Left ventricle myocardium inferior (tissue), 1 donor: ENCODE measurements around the gene BMPER. TPM values are rescaled to one million over a fixed set of nuclear protein-coding genes. Genes with fewer than 3 reads are reported as not detected.

Experiments
- DNase-seq: peaks from one replicate; pipeline ENCODE4 v3.0.0-alpha.2; 2020
- H3K27ac ChIP-seq: fragments of 200-600 bp; replicated peaks from 2 replicates; pipeline ENCODE4 v1.8.0; 2021
- H3K27me3 ChIP-seq: fragments of 200-600 bp; 2 replicates; pipeline ENCODE4 v1.8.0; 2021; ENCODE audit warnings: low read depth
- H3K36me3 ChIP-seq: fragments of 200-600 bp; 2 replicates; pipeline ENCODE4 v1.8.0; 2021
- H3K4me1 ChIP-seq: fragments of 200-600 bp; 2 replicates; pipeline ENCODE4 v1.8.0; 2021
- H3K4me3 ChIP-seq: fragments of 200-600 bp; 2 replicates; pipeline ENCODE4 v1.8.0; 2021; ENCODE audit warnings: mild to moderate bottlenecking, moderate library complexity
- H3K9me3 ChIP-seq: fragments of 200-600 bp; replicated peaks from 2 replicates; pipeline ENCODE4 v1.8.0; 2021
- CTCF ChIP-seq: fragments of 200-600 bp; IDR thresholded peaks from 2 replicates; pipeline ENCODE4 v1.8.0; 2021; ENCODE audit warnings: antibody characterized with exemption, mild to moderate bottlenecking, borderline replicate concordance
- intact Hi-C: fragments of 100-400 bp; cut with micrococcal nuclease; formaldehyde crosslinking; loops from one replicate; pipeline ENCODE4 v1.11.0; 2022
- total RNA-seq: library from RNA; stranded (reverse); fragmentation: NEBNext Ultra II Directional; extraction: Animal tissue kit (Norgen Biotek cat#: 25700); gene quantifications from one replicate; pipeline ENCODE4 v1.2.1, GENCODE V29; 2021
- donor health status: DM: no; HTN: yes; CAD: no; lungs with severe emphysema.

The BMPER gene
- total RNA-seq, 1 donor from 2014 or later, result 2.9 TPM

GRCh38 chr7:34069676-34070075 lies 164.3 kb downstream of the BMPER start:
- no peak for TF ChIP-seq CTCF
- no peaks in the 10 kb centered on the region for H3K27me3 ChIP-seq

GRCh38 chr7:34070511-34071323 lies 165.4 kb downstream of the BMPER start:
- TF ChIP-seq CTCF, result no peak
- no peak for DNase-seq
- intact Hi-C loops, result no loop called here

More at GRCh38 chr7:34069676-34070075, 164.3 kb downstream of the BMPER start:
- Histone ChIP-seq H3K36me3 (no peaks in the 10 kb centered on the region), H3K27ac (no peak overlapping the region), H3K9me3 (no peaks in the 10 kb centered on the region), H3K4me1 (no peaks in the 10 kb centered on the region), H3K4me3 (no peak overlapping the region)
- DNase-seq, result no peak
- intact Hi-C loops, result no loop called here

GRCh38 chr7:34073676-34074075 lies 168.3 kb downstream of the BMPER start:
- Histone ChIP-seq H3K27me3 (no peaks in the 10 kb centered on the region), H3K9me3 (no peaks in the 10 kb centered on the region), H3K4me1 (no peaks in the 10 kb centered on the region), H3K36me3 (no peaks in the 10 kb centered on the region), H3K27ac (no peak overlapping the region), H3K4me3 (no peak overlapping the region)
- intact Hi-C loops, result no loop called here
- no peak for TF ChIP-seq CTCF
- DNase-seq, result no peak

More at GRCh38 chr7:34070511-34071323, 165.4 kb downstream of the BMPER start:
- Histone ChIP-seq H3K36me3 (no peaks in the 10 kb centered on the region), H3K4me3 (no peak overlapping the region), H3K9me3 (no peaks in the 10 kb centered on the region), H3K27me3 (no peaks in the 10 kb centered on the region), H3K4me1 (no peaks in the 10 kb centered on the region), H3K27ac (no peak overlapping the region)

GRCh38 chr7:34074421-34074820 lies 169.1 kb downstream of the BMPER start:
- H3K36me3 ChIP-seq, result no peaks in the 10 kb centered on the region
- H3K4me3 ChIP-seq, result no peak overlapping the region
- no peaks in the 10 kb centered on the region for H3K9me3 ChIP-seq
- no peaks in the 10 kb centered on the region for H3K4me1 ChIP-seq
- no peaks in the 10 kb centered on the region for H3K27me3 ChIP-seq
- no peak for TF ChIP-seq CTCF
- intact Hi-C loops, result no loop called here
- DNase-seq, result no peak
- H3K27ac ChIP-seq, result no peak overlapping the region

- no peak overlapping the region for H3K27ac ChIP-seq
- no peak overlapping the region for H3K4me3 ChIP-seq
- no peak for DNase-seq
- intact Hi-C loops, result no loop called here
- no peaks in the 10 kb centered on the region for H3K27me3 ChIP-seq
- H3K9me3 ChIP-seq, result no peaks in the 10 kb centered on the region
- TF ChIP-seq CTCF, result no peak
- no peaks in the 10 kb centered on the region for H3K4me1 ChIP-seq
- no peaks in the 10 kb centered on the region for H3K36me3 ChIP-seq
These were observed 170.4 kb downstream of the BMPER start for GRCh38 chr7:34075523-34076370.
